Measurements from ENCODE around the gene DNAJC4. TPM values are rescaled to one million over a fixed set of nuclear protein-coding genes. Genes with fewer than 3 reads are reported as not detected.

The DNAJC4 gene
- total and polyA plus RNA-seq, 9 of the 15 experiments (the other 6 are each of a cell fraction or from before 2014, with no cell fraction given): 4.0 to 32.6 (median 19.9) TPM

DNA sequence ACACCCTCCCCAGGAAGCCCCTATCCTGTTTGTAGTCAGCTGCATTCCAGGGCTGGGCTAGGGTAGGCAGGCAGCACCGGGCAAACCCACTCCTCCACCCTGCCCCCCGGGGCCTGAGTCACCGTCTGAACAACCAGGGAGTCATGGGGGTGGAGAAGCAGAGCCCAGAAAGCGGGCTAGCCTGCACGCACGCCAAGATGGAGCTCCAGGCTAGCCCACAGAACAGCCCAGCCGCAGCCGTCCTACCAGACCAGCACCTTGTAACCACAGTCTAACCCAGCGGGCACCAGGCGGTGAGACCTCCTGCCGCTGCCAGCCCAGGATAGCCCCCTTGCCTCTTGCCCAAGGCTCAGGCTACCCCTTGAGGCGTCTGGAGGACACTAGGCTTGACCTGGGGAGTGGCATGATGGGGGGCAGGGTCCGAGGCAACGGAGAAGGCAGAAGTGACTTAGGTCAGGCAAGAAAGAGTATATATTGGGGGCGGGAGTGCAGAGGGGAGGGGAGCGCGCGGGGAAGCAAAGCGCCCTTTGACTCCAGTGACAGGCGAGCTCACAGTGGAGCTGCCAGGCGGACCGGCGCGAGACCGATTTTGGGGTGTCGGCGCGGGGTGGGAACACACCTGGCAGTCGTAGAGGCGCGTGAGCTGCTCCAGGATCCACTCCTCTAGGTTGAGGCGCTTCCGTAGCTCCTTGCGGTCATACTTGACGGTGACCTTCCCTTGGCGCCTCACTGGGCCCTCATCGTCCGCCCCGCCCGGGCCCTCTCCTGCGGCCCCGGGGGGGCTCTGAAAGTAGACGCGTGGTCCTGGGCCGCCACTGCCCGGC lies 15.7 kb downstream of the DNAJC4 start (continued):
- TF ChIP-seq ADNP (tag; IDR thresholded peaks at IDR 0.05): no peak
- TF ChIP-seq ZNF639 (CRISPR knock-in tag; conservative IDR thresholded peaks at IDR 0.05 in 1 of 2, IDR thresholded peaks at IDR 0.05 in 1 of 2): no peak
- TF ChIP-seq XRCC3 (IDR thresholded peaks at IDR 0.05): no peak
- no peak for TF ChIP-seq ZNF707 (CRISPR knock-in tag; conservative IDR thresholded peaks at IDR 0.05)
- TF ChIP-seq MCM2 (IDR thresholded peaks at IDR 0.05; ENCODE audit: low read depth): no peak
- TF ChIP-seq MXD1 (CRISPR knock-in tag; IDR thresholded peaks at IDR 0.05; ENCODE audit: borderline replicate concordance, poor library complexity, severe bottlenecking): no peak
- TF ChIP-seq POLR3A (IDR thresholded peaks at IDR 0.05; ENCODE audit: borderline replicate concordance, extremely low read depth, insufficient read depth, insufficient read length): no peak
- no peak for TF ChIP-seq JUNB (CRISPR knock-in tag; conservative IDR thresholded peaks at IDR 0.05)
- peak in 1 of 2 experiments; percentile 80; a peak in 2 of 4 replicates for TF ChIP-seq RCOR1 (IDR thresholded peaks at IDR 0.05; ENCODE audit: borderline replicate concordance in 1 of 2, low read depth in 2 of 2, low read length in 2 of 2)
- TF ChIP-seq BCLAF1 (IDR thresholded peaks at IDR 0.05; ENCODE audit: borderline replicate concordance in 1 of 2, control insufficient read depth in 1 of 2, low read depth in 2 of 2, low read length in 1 of 2): no peak
- no peak for TF ChIP-seq SMARCC2 (IDR thresholded peaks at IDR 0.05; ENCODE audit: low read depth)
- no peak for TF ChIP-seq ZNF253 (CRISPR knock-in tag; conservative IDR thresholded peaks at IDR 0.05)
- no peak; the same call in 1 of the 2 replicates for TF ChIP-seq AFF4 (CRISPR knock-in tag; IDR thresholded peaks at IDR 0.05)
- no peak for TF ChIP-seq RHOXF2B (CRISPR knock-in tag; conservative IDR thresholded peaks at IDR 0.05)
- no peak for TF ChIP-seq ZNF696 (CRISPR knock-in tag; conservative IDR thresholded peaks at IDR 0.05)
